HepG2 (cell line): ENCODE measurements around the gene ITGB2. TPM values are rescaled to one million over a fixed set of nuclear protein-coding genes. Genes with fewer than 3 reads are reported as not detected.
A peak's percentile ranks its signal among the peaks of the same experiment; 100 is the strongest.

ENCODE experiments used
- ATAC-seq: fragments of 200-7000 bp; cut with Tn5 transposase; 3 replicates; pipeline ENCODE4 v1.9.1; 2020; ENCODE audit warnings: mild to moderate bottlenecking, moderate library complexity
- BruUV-seq: library from RNA; stranded (reverse); fragments of 400-500 nt; replicated peaks from 2 replicates; lab custom pipeline; 2021; lab: Mats Ljungman, UMichigan
- CTCF ChIA-PET: fragments of 300-600 bp; formaldehyde crosslinking; extraction: SDS; loops from one replicate; lab custom pipeline; 2021; ENCODE audit warnings: low total read pairs, inconsistent platforms, low intra/inter-chr PET ratio; lab: Yijun Ruan, JAX
- POLR2A ChIA-PET: fragments of 350-600 bp; sonication (Branson Sonifier 250); formaldehyde crosslinking; loops from one replicate; lab custom pipeline; 2020; ENCODE audit warnings: antibody characterized with exemption, inconsistent platforms; lab: Yijun Ruan, JAX
- DNase-seq: peaks from one replicate; pipeline ENCODE4 v3.0.0-alpha.2; 2015; ENCODE audit warnings: low spot score
- FAIRE-seq: peaks from 3 replicates; lab custom pipeline; 2011; peaks lifted over from hg19 to GRCh38; lab: Jason Lieb, UNC
- H2AFZ ChIP-seq: one replicate; pipeline ENCODE4 v1.6.1; 2011; ENCODE audit warnings: low read length, inconsistent platforms
- H3K27ac ChIP-seq: fragments of 300-600 bp; 3 replicates; pipeline ENCODE4 v1.8.0; 2011; ENCODE audit warnings: mixed run types, mild to moderate bottlenecking, mixed read lengths, low read length, inconsistent platforms; ENCODE audit not compliant: insufficient read depth; ENCODE audit errors: extremely low read length
- H3K27me3 ChIP-seq, 2 experiments: fragments of 200-600 bp in 1 of 2; 2 replicates in 1 of 2; 3 replicates in 1 of 2; pipeline versions ENCODE4 v1.6.0 to v1.8.0; 2011; ENCODE audit warnings: low read length in 2 of 2, mild to moderate bottlenecking in 2 of 2, moderate library complexity in 2 of 2, inconsistent platforms in 1 of 2; ENCODE audit not compliant: insufficient read depth in 2 of 2, control insufficient read depth in 1 of 2
- H3K36me3 ChIP-seq, 2 experiments: fragments of 200-600 bp in 1 of 2; replicated peaks in 1 of 2; 2 replicates in 1 of 2; 3 replicates in 1 of 2; pipeline versions ENCODE4 v1.5.1 to v1.8.0; 2011; ENCODE audit warnings: low read length in 2 of 2, inconsistent platforms in 1 of 2; ENCODE audit not compliant: insufficient read depth in 2 of 2, control insufficient read depth in 1 of 2
- H3K4me1 ChIP-seq: 2 replicates; pipeline ENCODE4 v1.5.1; 2012; ENCODE audit warnings: low read length, inconsistent platforms; ENCODE audit not compliant: insufficient read depth
- H3K4me2 ChIP-seq: 2 replicates; pipeline ENCODE4 v1.6.0; 2011; ENCODE audit warnings: low read depth, low read length, inconsistent platforms
- H3K4me3 ChIP-seq, 3 experiments: fragments of 200-600 bp in 1 of 3; sonication (generic), shearing (Covaris generic) in 1 of 3; replicated peaks in 1 of 3; 2 replicates each; pipeline ENCODE4 v1.5.1; 2011 to 2016; ENCODE audit warnings: low read length in 3 of 3, inconsistent platforms in 2 of 3, low read depth in 2 of 3, mild to moderate bottlenecking in 2 of 3, control low read depth in 1 of 3, mixed read lengths in 1 of 3; ENCODE audit not compliant: insufficient read depth in 1 of 3
- H3K79me2 ChIP-seq: one replicate; pipeline ENCODE4 v1.6.1; 2011; ENCODE audit warnings: low read length, inconsistent platforms; ENCODE audit not compliant: insufficient read depth
- H3K9ac ChIP-seq: 2 replicates; pipeline ENCODE4 v1.6.0; 2011; ENCODE audit warnings: mild to moderate bottlenecking, low read depth, low read length, inconsistent platforms; ENCODE audit not compliant: insufficient read depth
- H3K9me3 ChIP-seq: 2 replicates; pipeline ENCODE4 v1.5.1; 2012; ENCODE audit warnings: mild to moderate bottlenecking, low read length
- H4K20me1 ChIP-seq: 2 replicates; pipeline ENCODE4 v1.6.0; 2011; ENCODE audit warnings: inconsistent platforms, mild to moderate bottlenecking, low read length, moderate library complexity; ENCODE audit not compliant: insufficient read depth
- BCLAF1 ChIP-seq: fragments of 450-650 bp; IDR thresholded peaks from 2 replicates; pipeline ENCODE4 v1.6.1; 2017; ENCODE audit warnings: mild to moderate bottlenecking
- CHCHD3 ChIP-seq: sonication (generic); formaldehyde crosslinking; IDR thresholded peaks from 2 replicates; pipeline ENCODE4 v1.8.0; 2022; ENCODE audit warnings: mild to moderate bottlenecking, missing genetic modification reagents, moderate library complexity
- MTA1 ChIP-seq: sonication (generic); formaldehyde crosslinking; IDR thresholded peaks from 2 replicates; pipeline ENCODE4 v1.4.0; 2020; ENCODE audit warnings: missing genetic modification reagents, mild to moderate bottlenecking, borderline replicate concordance
- TBX2 ChIP-seq: sonication (generic); formaldehyde crosslinking; IDR thresholded peaks from 2 replicates; pipeline ENCODE4 v1.5.0; 2020; ENCODE audit warnings: missing genetic modification reagents, mild to moderate bottlenecking, borderline replicate concordance
- ZBTB46 ChIP-seq: sonication (generic); formaldehyde crosslinking; IDR thresholded peaks from 2 replicates; pipeline ENCODE4 v1.4.0; 2020; ENCODE audit warnings: mild to moderate bottlenecking, missing genetic modification reagents, borderline replicate concordance
- ZFX ChIP-seq: sonication (generic); formaldehyde crosslinking; IDR thresholded peaks from 2 replicates; pipeline ENCODE4 v1.4.0; 2020; ENCODE audit warnings: mild to moderate bottlenecking, low read depth, missing genetic modification reagents, moderate library complexity
- ZMYM3 ChIP-seq: sonication (generic); formaldehyde crosslinking; IDR thresholded peaks from 2 replicates; pipeline ENCODE4 v1.5.1; 2020; ENCODE audit warnings: mild to moderate bottlenecking, missing genetic modification reagents
- ZNF431 ChIP-seq: sonication (generic); formaldehyde crosslinking; IDR thresholded peaks from 2 replicates; pipeline ENCODE4 v1.9.0; 2022; ENCODE audit warnings: missing genetic modification reagents, low read depth, mild to moderate bottlenecking, borderline replicate concordance
- ZNF883 ChIP-seq: sonication (generic); formaldehyde crosslinking; IDR thresholded peaks from 2 replicates; pipeline ENCODE4 v1.5.1; 2020; ENCODE audit warnings: mild to moderate bottlenecking, missing genetic modification reagents; ENCODE audit errors: not compliant biosample characterization
- ZNF891 ChIP-seq: sonication (generic); formaldehyde crosslinking; IDR thresholded peaks from 2 replicates; pipeline ENCODE4 v1.5.0; 2020; ENCODE audit warnings: mild to moderate bottlenecking, missing genetic modification reagents
- ZSCAN29 ChIP-seq: sonication (generic); formaldehyde crosslinking; conservative IDR thresholded peaks from 2 replicates; pipeline ENCODE4 v1.4.0; 2020; ENCODE audit warnings: mild to moderate bottlenecking, missing genetic modification reagents
- WGBS: methylation state at CpG from one replicate; pipeline ENCODE4 v1.1.6; 2017; ENCODE audit warnings: low lambda C conversion rate; 5-methylcytosine and 5-hydroxymethylcytosine counted together
- in situ Hi-C: cut with HindIII; loops from 2 replicates; pipeline ENCODE4 v1.10.0; 2017; ENCODE audit warnings: low pct_unique_long_range_greater_than_20kb; ENCODE audit not compliant: extremely low pct_ligation_motif_present
- intact Hi-C: fragments of 100-400 bp; cut with micrococcal nuclease; formaldehyde crosslinking; loops from one replicate; pipeline ENCODE4 v1.10.0; 2022; ENCODE audit not compliant: unreplicated experiment
- polyA plus RNA-seq, 8 experiments: library from polyadenylated mRNA; depleted of rRNA in 3 of 8; stranded (reverse) in 7 of 8; unstranded in 1 of 8; fragments of >200 nt; fragmentation: Illumina TruSeq in 4 of 8; extraction: Trizol in 4 of 8; gene quantifications; 2 replicates each; pipeline versions ENCODE4 v1.2.1 to v1.2.3, GENCODE V29; 2011 to 2016; ENCODE audit warnings: low read depth in 4 of 8, missing spikeins in 1 of 8, mixed read lengths in 1 of 8; ENCODE audit not compliant: insufficient read depth in 1 of 8
- total RNA-seq, 5 experiments: library from RNA; depleted of rRNA; stranded (reverse); fragments of >200 nt; fragmentation: Illumina TruSeq; extraction: Trizol; gene quantifications; 2 replicates each; pipeline ENCODE4 v1.2.3, GENCODE V29; 2016; ENCODE audit warnings: low read depth in 1 of 5

ITGB2 gene
- total and polyA plus RNA-seq, 2 of the 13 experiments (the other 11 are each of a cell fraction or from before 2014, with no cell fraction given) = 4.2 to 18.0 TPM

DNA sequence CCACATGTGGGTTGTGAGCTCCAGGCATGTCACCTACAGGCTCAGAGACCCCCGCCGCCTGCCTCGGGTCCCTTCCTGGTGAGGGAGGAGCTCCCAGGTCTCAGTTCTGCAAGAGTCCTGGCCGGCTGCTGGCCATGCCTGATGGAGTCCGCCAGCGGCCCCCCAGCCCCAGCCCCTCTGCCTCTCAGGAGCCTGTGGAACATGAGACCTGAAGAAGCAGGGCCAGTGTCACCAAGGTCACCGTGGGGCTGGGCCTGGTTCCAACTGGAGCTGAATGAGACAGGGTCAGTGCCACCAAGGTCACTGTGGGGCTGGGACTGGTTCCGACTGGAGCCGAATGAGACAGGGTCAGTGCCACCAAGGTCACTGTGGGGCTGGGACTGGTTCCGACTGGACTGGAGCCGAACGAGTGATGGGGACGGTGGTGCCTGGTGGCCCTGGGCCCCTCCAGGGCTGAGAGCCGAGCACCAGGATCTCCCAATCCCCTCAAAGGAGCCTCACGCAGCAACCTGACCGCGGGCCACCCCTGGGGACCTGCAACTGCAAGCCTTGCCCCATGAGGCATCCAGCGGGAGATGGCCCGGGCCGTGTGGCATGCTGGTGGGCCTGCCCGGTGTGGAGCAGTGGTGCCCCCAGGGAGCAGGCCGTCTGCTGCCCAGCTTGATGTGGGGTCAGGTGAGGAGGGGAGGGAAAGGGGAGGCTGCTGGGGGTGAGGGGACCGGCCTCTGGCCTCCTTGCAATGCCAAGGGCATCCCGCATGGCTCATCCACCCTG lies 32.7 kb downstream of the ITGB2 start (continued):
- TF ChIP-seq ZNF883 (CRISPR knock-in tag) (peak; percentile 46), ZNF431 (CRISPR knock-in tag) (no peak), CHCHD3 (CRISPR knock-in tag) (no peak), MTA1 (peak; percentile 84; the same call in 1 of the 2 replicates)

- ATAC-seq (peak; percentile 6; the same call in 1 of the 3 replicates), FAIRE-seq (no peak), DNase-seq (no peak)
- no peaks in the 10 kb centered on the region for H3K9me3 ChIP-seq
- TF ChIP-seq ZFX (CRISPR knock-in tag) (peak; percentile 20; the same call in 1 of the 2 replicates), ZNF891 (0 out of 2 replicates have a peak, but pooled peaks have one; percentile 8), ZMYM3 (CRISPR knock-in tag) (no peak), ZSCAN29 (no peak), ZNF883 (CRISPR knock-in tag) (peak; percentile 35), BCLAF1 (no peak), ZBTB46 (CRISPR knock-in tag) (no peak), TBX2 (peak; percentile 12; the same call in 1 of the 2 replicates)
- intact Hi-C loops (no loop called here), in situ Hi-C loops (no loop called here)
- H3K79me2 ChIP-seq = no peaks in the 10 kb centered on the region
- no peak overlapping the region for H2AFZ ChIP-seq
- CTCF ChIA-PET = no interaction called here
- no peak overlapping the region for H3K9ac ChIP-seq
- H4K20me1 ChIP-seq = no peaks in the 10 kb centered on the region
- H3K4me2 ChIP-seq = peak overlapping the region; percentile 43; the same call in 1 of the 2 replicates
- peaks cover 72% of the 10 kb centered on the region for H3K4me1 ChIP-seq
- H3K27ac ChIP-seq = no peak overlapping the region
- BruUV-seq = no TSS peak
- H3K27me3 ChIP-seq = no peaks in the 10 kb centered on the region
- POLR2A ChIA-PET = interaction anchor here (0.8 to 0.9 kb wide), 4 partner anchors 9 to 20 kb away, joined by 3 to 4 read pairs (median 3); no protein-coding TSS in a partner anchor
- H3K4me3 ChIP-seq = peak overlapping the region in 1 of 3 experiments; percentile 33; a peak in 1 of 6 replicates
- H3K36me3 ChIP-seq = no peaks in the 10 kb centered on the region; a peak in 1 of 5 replicates
- 56% methylated on average over 5 of the region's 11 CpGs for WGBS
Observed at GRCh38 chr21:44887126-44887806, 33.4 kb downstream of the ITGB2 start.
